Measurements from ENCODE around the gene CTBP2.

CTBP2 gene

DNA sequence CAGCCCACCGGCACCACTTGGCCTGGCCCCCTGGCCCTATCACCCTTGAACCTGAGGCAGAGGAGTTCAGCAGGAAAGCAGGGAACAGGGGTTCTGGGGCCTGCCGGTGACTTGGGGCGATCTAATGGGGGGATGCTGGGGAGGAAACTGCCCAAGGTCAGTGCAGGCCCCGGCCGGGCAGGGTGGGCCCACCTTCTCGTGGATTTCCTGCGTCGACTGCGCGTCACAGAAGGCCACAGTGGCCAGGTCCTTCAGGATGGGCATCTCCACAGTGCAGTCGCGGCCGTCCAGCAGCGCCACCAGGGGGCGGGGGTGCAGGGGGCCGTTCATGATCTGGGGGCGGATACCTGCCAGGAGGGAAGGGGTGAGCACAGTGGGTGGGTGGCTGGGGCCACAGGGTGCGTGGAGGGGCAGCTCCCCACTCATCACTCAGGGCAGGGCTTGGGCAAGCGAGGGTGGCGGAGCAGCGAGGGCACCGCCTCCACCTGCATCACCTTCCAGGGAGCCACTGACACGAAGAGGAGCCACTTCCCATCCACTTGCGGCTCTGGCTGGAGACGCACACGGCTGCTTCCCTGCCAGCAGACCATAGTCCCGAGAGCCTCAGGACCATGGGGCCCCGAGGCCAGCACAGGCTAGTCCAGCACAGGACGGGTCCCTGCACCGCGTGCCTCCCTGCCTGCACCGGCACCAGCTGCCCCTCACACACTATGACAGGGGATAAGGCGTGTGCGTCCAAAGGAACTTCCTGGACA is 157.0 kb downstream of the CTBP2 start:
- no CpG with 5 or more reads among the region's 34 CpGs for WGBS (ENCODE audit: insufficient coverage, insufficient read length)
- Histone ChIP-seq H3K36me3 (ENCODE audit: control insufficient read depth, insufficient read depth, low read length) (peaks cover 41% of the 10 kb centered on the region), H3K27ac (ENCODE audit: low read length) (no peak overlapping the region), H3K4me3 (ENCODE audit: low read length) (no peak overlapping the region), H3K9me3 (ENCODE audit: control insufficient read depth, insufficient read depth, low read length) (no peaks in the 10 kb centered on the region), H3K27me3 (ENCODE audit: control insufficient read depth, insufficient read depth, low read length) (no peaks in the 10 kb centered on the region), H3K4me1 (ENCODE audit: control insufficient read depth, insufficient read depth, low read length) (no peaks in the 10 kb centered on the region)
- no peak for DNase-seq (ENCODE audit: low read depth, low spot score)

- no peak for DNase-seq (ENCODE audit: low read depth, low spot score)
- Histone ChIP-seq H3K4me3 (ENCODE audit: low read length) (no peak overlapping the region), H3K36me3 (ENCODE audit: control insufficient read depth, insufficient read depth, low read length) (peaks cover 48% of the 10 kb centered on the region), H3K27ac (ENCODE audit: low read length) (no peak overlapping the region), H3K9me3 (ENCODE audit: control insufficient read depth, insufficient read depth, low read length) (no peaks in the 10 kb centered on the region), H3K27me3 (ENCODE audit: control insufficient read depth, insufficient read depth, low read length) (no peaks in the 10 kb centered on the region), H3K4me1 (ENCODE audit: control insufficient read depth, insufficient read depth, low read length) (no peaks in the 10 kb centered on the region)
- no CpG with 5 or more reads among the region's 28 CpGs for WGBS (ENCODE audit: insufficient coverage, insufficient read length)
These were observed 157.8 kb downstream of the CTBP2 start for GRCh38 chr10:125002423-125003145.

DNA sequence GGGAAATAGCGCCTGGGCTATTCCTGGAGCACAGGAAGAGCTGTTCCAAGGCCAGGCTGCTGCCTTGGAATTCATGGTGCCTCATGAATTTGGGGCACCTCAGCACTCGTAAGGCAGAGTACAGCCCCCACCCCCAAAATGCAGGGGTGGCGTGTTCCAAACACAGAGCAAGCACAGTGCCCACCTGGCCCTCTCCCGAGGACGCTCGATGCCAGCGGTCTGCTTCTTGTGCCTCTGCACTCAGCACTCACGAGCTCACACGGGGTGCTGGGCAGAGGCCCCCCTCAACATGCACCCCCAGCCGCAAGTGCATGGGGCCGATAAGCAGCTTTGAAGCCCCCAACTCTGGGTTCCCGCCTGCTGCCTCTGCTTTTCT is 158.3 kb downstream of the CTBP2 start:
- Histone ChIP-seq H3K4me3 (ENCODE audit: low read length) (no peak overlapping the region), H3K27me3 (ENCODE audit: control insufficient read depth, insufficient read depth, low read length) (no peaks in the 10 kb centered on the region), H3K4me1 (ENCODE audit: control insufficient read depth, insufficient read depth, low read length) (no peaks in the 10 kb centered on the region), H3K36me3 (ENCODE audit: control insufficient read depth, insufficient read depth, low read length) (peaks cover 53% of the 10 kb centered on the region), H3K9me3 (ENCODE audit: control insufficient read depth, insufficient read depth, low read length) (no peaks in the 10 kb centered on the region), H3K27ac (ENCODE audit: low read length) (no peak overlapping the region)
- no CpG with 5 or more reads among the region's 12 CpGs for WGBS (ENCODE audit: insufficient coverage, insufficient read length)
- DNase-seq (ENCODE audit: low read depth, low spot score): no peak

GRCh38 chr10:125001313-125002046 is 158.9 kb downstream of the CTBP2 start:
- no peaks in the 10 kb centered on the region for H3K4me1 ChIP-seq (ENCODE audit: control insufficient read depth, insufficient read depth, low read length)
- H3K36me3 ChIP-seq (ENCODE audit: control insufficient read depth, insufficient read depth, low read length): peaks cover 54% of the 10 kb centered on the region

DNA sequence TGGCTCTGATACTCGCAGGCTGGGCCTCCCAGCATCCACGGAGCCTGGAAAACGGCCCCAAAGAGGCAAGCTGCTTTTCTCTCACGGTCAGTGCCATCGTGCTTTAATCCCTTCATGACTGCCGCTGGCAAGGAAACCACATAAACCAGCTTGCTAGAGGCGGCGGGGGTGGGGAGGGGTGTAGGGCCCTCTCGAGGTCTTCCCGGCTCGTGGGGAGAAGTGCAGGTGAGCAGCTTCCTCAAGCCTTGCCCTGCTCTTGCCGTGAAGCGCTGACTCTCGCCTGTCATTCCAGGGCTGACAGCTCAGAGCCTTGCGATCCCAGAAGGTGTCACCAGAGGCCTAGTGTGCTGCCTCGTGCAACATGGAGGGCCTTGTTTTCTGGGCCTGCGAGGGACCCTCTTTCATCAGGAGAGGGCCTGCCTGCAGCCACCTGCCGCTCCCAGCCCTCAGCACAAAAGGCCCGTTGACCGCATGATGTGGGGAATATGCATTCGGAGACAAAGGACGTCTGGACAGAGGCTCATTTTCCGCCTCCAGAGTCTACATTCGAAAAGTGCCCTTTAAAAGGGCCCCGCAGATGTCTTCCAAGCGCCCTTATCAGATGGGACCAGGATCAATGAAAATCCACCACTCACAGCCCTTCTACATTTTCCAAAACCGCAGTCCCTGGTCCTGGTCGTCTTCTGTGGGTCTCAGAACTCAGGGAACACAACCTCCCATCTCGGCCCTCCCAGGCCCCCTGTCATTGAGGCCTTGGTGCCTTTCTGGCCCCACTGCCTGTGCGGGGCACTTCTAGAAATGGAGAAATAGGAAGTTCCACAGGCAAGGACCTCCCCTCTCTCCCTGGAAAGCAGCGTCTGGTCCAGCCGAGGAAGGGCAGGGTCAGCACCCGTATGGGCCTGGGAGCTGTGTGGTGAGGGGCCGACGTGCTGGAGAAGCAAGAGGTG is 159.7 kb downstream of the CTBP2 start:
- H3K9me3 ChIP-seq (ENCODE audit: control insufficient read depth, insufficient read depth, low read length): no peaks in the 10 kb centered on the region
- H3K27ac ChIP-seq (ENCODE audit: low read length): no peak overlapping the region
- no peak overlapping the region for H3K4me3 ChIP-seq (ENCODE audit: low read length)
- WGBS (ENCODE audit: insufficient coverage, insufficient read length): no CpG with 5 or more reads among the region's 35 CpGs
- DNase-seq (ENCODE audit: low read depth, low spot score): no peak
- peaks cover 60% of the 10 kb centered on the region for H3K36me3 ChIP-seq (ENCODE audit: control insufficient read depth, insufficient read depth, low read length)
- H3K4me1 ChIP-seq (ENCODE audit: control insufficient read depth, insufficient read depth, low read length): no peaks in the 10 kb centered on the region
- no peaks in the 10 kb centered on the region for H3K27me3 ChIP-seq (ENCODE audit: control insufficient read depth, insufficient read depth, low read length)

More at GRCh38 chr10:125001313-125002046, 158.9 kb downstream of the CTBP2 start:
- no CpG with 5 or more reads among the region's 21 CpGs for WGBS (ENCODE audit: insufficient coverage, insufficient read length)
- DNase-seq (ENCODE audit: low read depth, low spot score): no peak
- Histone ChIP-seq H3K9me3 (ENCODE audit: control insufficient read depth, insufficient read depth, low read length) (no peaks in the 10 kb centered on the region), H3K27ac (ENCODE audit: low read length) (no peak overlapping the region), H3K27me3 (ENCODE audit: control insufficient read depth, insufficient read depth, low read length) (no peaks in the 10 kb centered on the region), H3K4me3 (ENCODE audit: low read length) (no peak overlapping the region)

GRCh38 chr10:124999433-125000365 is 160.7 kb downstream of the CTBP2 start:
- no peaks in the 10 kb centered on the region for H3K27me3 ChIP-seq (ENCODE audit: control insufficient read depth, insufficient read depth, low read length)
- no peaks in the 10 kb centered on the region for H3K4me1 ChIP-seq (ENCODE audit: control insufficient read depth, insufficient read depth, low read length)
- no CpG with 5 or more reads among the region's 29 CpGs for WGBS (ENCODE audit: insufficient coverage, insufficient read length)
- no peaks in the 10 kb centered on the region for H3K9me3 ChIP-seq (ENCODE audit: control insufficient read depth, insufficient read depth, low read length)
- no peak for DNase-seq (ENCODE audit: low read depth, low spot score)
- H3K27ac ChIP-seq (ENCODE audit: low read length): no peak overlapping the region
- peaks cover 64% of the 10 kb centered on the region for H3K36me3 ChIP-seq (ENCODE audit: control insufficient read depth, insufficient read depth, low read length)
- no peak overlapping the region for H3K4me3 ChIP-seq (ENCODE audit: low read length)

- peaks cover 68% of the 10 kb centered on the region for H3K36me3 ChIP-seq (ENCODE audit: control insufficient read depth, insufficient read depth, low read length)
- H3K27me3 ChIP-seq (ENCODE audit: control insufficient read depth, insufficient read depth, low read length): no peaks in the 10 kb centered on the region
- no peaks in the 10 kb centered on the region for H3K4me1 ChIP-seq (ENCODE audit: control insufficient read depth, insufficient read depth, low read length)
- no CpG with 5 or more reads among the region's 16 CpGs for WGBS (ENCODE audit: insufficient coverage, insufficient read length)
- no peaks in the 10 kb centered on the region for H3K9me3 ChIP-seq (ENCODE audit: control insufficient read depth, insufficient read depth, low read length)
- DNase-seq (ENCODE audit: low read depth, low spot score): no peak
- no peak overlapping the region for H3K27ac ChIP-seq (ENCODE audit: low read length)
- H3K4me3 ChIP-seq (ENCODE audit: low read length): no peak overlapping the region
These were observed 161.6 kb downstream of the CTBP2 start for GRCh38 chr10:124998624-124999291.

DNA sequence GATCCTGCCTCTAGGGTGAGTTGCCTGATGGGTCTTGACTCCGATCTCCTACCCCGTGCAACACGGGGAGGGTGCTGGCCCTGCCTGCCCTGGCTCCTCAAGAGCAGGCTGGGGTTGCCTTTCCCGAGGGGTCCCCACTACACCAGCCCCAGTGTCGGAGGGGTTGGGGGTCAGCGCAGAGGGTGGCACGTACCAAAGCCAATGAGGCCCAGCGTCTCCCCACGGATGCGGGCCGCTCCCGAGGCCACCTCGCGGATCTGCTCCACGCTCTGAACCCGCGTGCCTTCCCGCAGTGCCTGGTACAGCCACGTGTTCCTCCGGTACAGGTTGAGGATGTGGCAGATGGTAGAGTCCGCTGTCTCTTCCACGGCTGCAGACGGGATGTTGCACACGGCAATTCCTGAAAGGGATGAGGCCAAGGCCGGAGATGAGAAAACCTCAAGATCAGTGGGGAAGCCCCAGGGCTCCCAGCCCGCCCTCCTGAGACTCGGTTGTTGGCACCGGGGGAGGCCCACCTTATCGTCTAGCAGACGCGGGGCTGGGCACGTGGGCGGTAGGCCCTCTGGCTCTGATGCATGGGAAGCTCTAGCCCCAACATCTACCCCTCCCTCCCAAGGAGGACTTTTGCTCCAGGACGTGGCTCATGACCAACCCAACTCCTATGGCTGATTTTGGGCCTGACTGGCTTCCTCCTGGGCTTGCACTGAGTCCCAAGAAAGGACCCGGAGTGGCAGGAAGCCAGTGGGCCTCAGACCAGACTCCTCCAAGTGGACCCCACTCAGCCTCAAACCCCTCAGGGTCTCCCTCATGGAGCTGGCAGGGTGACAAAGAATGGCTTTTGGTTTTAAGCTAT is 162.4 kb downstream of the CTBP2 start:
- Histone ChIP-seq H3K27me3 (ENCODE audit: control insufficient read depth, insufficient read depth, low read length) (no peaks in the 10 kb centered on the region), H3K36me3 (ENCODE audit: control insufficient read depth, insufficient read depth, low read length) (peaks cover 73% of the 10 kb centered on the region)
- no CpG with 5 or more reads among the region's 35 CpGs for WGBS (ENCODE audit: insufficient coverage, insufficient read length)

More for the DNA sequence above, 162.4 kb downstream of the CTBP2 start:
- H3K9me3 ChIP-seq (ENCODE audit: control insufficient read depth, insufficient read depth, low read length): no peaks in the 10 kb centered on the region
- DNase-seq (ENCODE audit: low read depth, low spot score): no peak
- no peak overlapping the region for H3K27ac ChIP-seq (ENCODE audit: low read length)
- H3K4me1 ChIP-seq (ENCODE audit: control insufficient read depth, insufficient read depth, low read length): no peaks in the 10 kb centered on the region
- H3K4me3 ChIP-seq (ENCODE audit: low read length): no peak overlapping the region
